ENCODE measurements around the gene REC8. TPM values are rescaled to one million over a fixed set of nuclear protein-coding genes. Genes with fewer than 3 reads are reported as not detected.

REC8 gene, protein sequence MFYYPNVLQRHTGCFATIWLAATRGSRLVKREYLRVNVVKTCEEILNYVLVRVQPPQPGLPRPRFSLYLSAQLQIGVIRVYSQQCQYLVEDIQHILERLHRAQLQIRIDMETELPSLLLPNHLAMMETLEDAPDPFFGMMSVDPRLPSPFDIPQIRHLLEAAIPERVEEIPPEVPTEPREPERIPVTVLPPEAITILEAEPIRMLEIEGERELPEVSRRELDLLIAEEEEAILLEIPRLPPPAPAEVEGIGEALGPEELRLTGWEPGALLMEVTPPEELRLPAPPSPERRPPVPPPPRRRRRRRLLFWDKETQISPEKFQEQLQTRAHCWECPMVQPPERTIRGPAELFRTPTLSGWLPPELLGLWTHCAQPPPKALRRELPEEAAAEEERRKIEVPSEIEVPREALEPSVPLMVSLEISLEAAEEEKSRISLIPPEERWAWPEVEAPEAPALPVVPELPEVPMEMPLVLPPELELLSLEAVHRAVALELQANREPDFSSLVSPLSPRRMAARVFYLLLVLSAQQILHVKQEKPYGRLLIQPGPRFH
- total RNA-seq, result 1 to 10 TPM; 7.8 to 8.9 TPM

- intact Hi-C loops (cut with DNase I), result no loop called here
- Histone ChIP-seq H3K27ac (peak within 1 kb of the TSS in 1 of 4 donors; percentile 5), H3K4me3 (no peak within 1 kb of the TSS), H3K36me3 (replicated peaks in 1 of 2; ENCODE audit: insufficient read depth in 1 of 2, low read depth in 2 of 2) (peaks cover 0 to 3% of the 10 kb centered on the region in 2 donors), H3K27me3 (no peaks in the 10 kb centered on the region), H3K9me3 (no peaks in the 10 kb centered on the region), H3K4me1 (no peaks in the 10 kb centered on the region)
- 49 to 63% methylated on average over 25 to 63 of the region's 63 CpGs for WGBS, 2 donors
- peak in 1 of 3 donors; percentile 7 for TF ChIP-seq POLR2A (IDR thresholded peaks at IDR 0.05)
- TF ChIP-seq CTCF (IDR thresholded peaks at IDR 0.05), result no peak
- peak; percentile 70 for ATAC-seq
- peak; percentile 44 to 78 (median 62) for DNase-seq
Observed at GRCh38 chr14:24171422-24172260, at the start of gene REC8. REC8 (plus strand) TSS chr14:24172080; CDS start chr14:24172553, 473 bp downstream.

DNA sequence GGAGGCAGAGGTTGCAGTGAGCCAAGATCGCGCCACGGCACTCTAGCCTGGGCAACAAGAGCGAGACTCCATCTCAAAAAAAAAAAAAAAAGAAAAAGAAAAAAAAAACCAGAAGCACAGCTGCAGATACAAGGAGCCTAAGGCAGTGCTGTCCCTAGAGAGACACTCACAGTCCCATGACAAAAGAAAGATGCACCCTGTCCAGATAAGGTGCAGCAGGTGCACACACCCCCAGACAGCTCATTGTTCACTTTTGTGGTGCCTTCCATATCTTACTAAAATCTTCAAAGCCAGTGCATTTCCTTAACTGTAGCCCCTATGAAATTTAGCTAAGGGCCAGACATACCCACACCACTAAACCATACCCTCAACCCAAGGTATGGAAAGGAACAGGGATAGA is 49.5 kb upstream of the REC8 start:
- no peak for ATAC-seq
- 94 to 97% methylated on average over 4 of the region's 4 CpGs for WGBS, 2 donors

GRCh38 chr14:24122898-24123297 is 49.0 kb upstream of the REC8 start:
- intact Hi-C loops (cut with DNase I), result no loop called here
- H3K9me3 ChIP-seq, result no peaks in the 10 kb centered on the region
- DNase-seq (no peak), ATAC-seq (no peak)
- no peak overlapping the region for H3K27ac ChIP-seq
- H3K27me3 ChIP-seq, result no peaks in the 10 kb centered on the region
- WGBS, 2 donors, result 92 to 95% methylated on average over 5 to 8 of the region's 8 CpGs
- no peak for TF ChIP-seq POLR2A (IDR thresholded peaks at IDR 0.05)
- TF ChIP-seq CTCF (IDR thresholded peaks at IDR 0.05), result no peak
- peaks cover 4% of the 10 kb centered on the region for H3K4me1 ChIP-seq
- H3K36me3 ChIP-seq (replicated peaks in 1 of 2; ENCODE audit: insufficient read depth in 1 of 2, low read depth in 2 of 2), result peaks cover 24 to 37% of the 10 kb centered on the region in 2 donors
- no peak overlapping the region for H3K4me3 ChIP-seq

More for the DNA sequence above, 49.5 kb upstream of the REC8 start:
- TF ChIP-seq CTCF (IDR thresholded peaks at IDR 0.05) (no peak), POLR2A (IDR thresholded peaks at IDR 0.05) (no peak)
- H3K27me3 ChIP-seq, result no peaks in the 10 kb centered on the region
- H3K27ac ChIP-seq, result no peak overlapping the region
- peaks cover 9% of the 10 kb centered on the region for H3K4me1 ChIP-seq
- H3K9me3 ChIP-seq, result no peaks in the 10 kb centered on the region
- H3K4me3 ChIP-seq, result no peak overlapping the region
- intact Hi-C loops (cut with DNase I), result no loop called here
- peaks cover 24 to 37% of the 10 kb centered on the region in 2 donors for H3K36me3 ChIP-seq (replicated peaks in 1 of 2; ENCODE audit: insufficient read depth in 1 of 2, low read depth in 2 of 2)
- no peak for DNase-seq

- Histone ChIP-seq H3K4me1 (no peaks in the 10 kb centered on the region), H3K4me3 (no peak overlapping the region), H3K36me3 (replicated peaks in 1 of 2; ENCODE audit: insufficient read depth in 1 of 2, low read depth in 2 of 2) (peaks cover 24 to 37% of the 10 kb centered on the region in 2 donors), H3K27me3 (no peaks in the 10 kb centered on the region), H3K9me3 (no peaks in the 10 kb centered on the region), H3K27ac (no peak overlapping the region)
- ATAC-seq (no peak), DNase-seq (no peak)
- WGBS, 2 donors, result 81% methylated on average over 7 to 9 of the region's 9 CpGs
- TF ChIP-seq CTCF (IDR thresholded peaks at IDR 0.05) (no peak), POLR2A (IDR thresholded peaks at IDR 0.05) (no peak)
- intact Hi-C loops (cut with DNase I), result no loop called here
Observed at GRCh38 chr14:24123424-24124417, 48.2 kb upstream of the REC8 start.
